HepG2 (cell line): ENCODE measurements around the gene ZNF22. TPM values are rescaled to one million over a fixed set of nuclear protein-coding genes. Genes with fewer than 3 reads are reported as not detected.
A peak's percentile ranks its signal among the peaks of the same experiment; 100 is the strongest.

Experiments
- GABPB1 ChIP-seq: IDR thresholded peaks from 2 replicates; pipeline ENCODE4 v1.6.1; 2016; ENCODE audit warnings: mild to moderate bottlenecking, missing genetic modification reagents, moderate library complexity, missing compliant biosample characterization
- GATAD2A ChIP-seq: IDR thresholded peaks from 2 replicates; pipeline ENCODE4 v1.6.1; 2016
- HIVEP1 ChIP-seq: sonication (generic); formaldehyde crosslinking; IDR thresholded peaks from 2 replicates; pipeline ENCODE4 v1.4.0; 2020; ENCODE audit warnings: mild to moderate bottlenecking, missing genetic modification reagents
- KDM6A ChIP-seq: IDR thresholded peaks from 2 replicates; pipeline ENCODE4 v1.6.1; 2016; ENCODE audit warnings: low read depth
- LCORL ChIP-seq, 2 experiments: fragments of 450-650 bp in 1 of 2; sonication (generic) in 1 of 2; formaldehyde crosslinking in 1 of 2; IDR thresholded peaks; 2 replicates each; pipeline versions ENCODE4 v1.5.0 to v1.6.1; 2017 to 2020; ENCODE audit warnings: antibody characterized with exemption in 1 of 2, missing genetic modification reagents in 1 of 2
- MTF1 ChIP-seq: sonication (generic); formaldehyde crosslinking; IDR thresholded peaks from 2 replicates; pipeline ENCODE4 v1.5.0; 2020; ENCODE audit warnings: missing genetic modification reagents
- NR2F1 ChIP-seq, 2 experiments: fragments of 450-650 bp in 1 of 2; formaldehyde crosslinking in 1 of 2; IDR thresholded peaks; 2 replicates each; pipeline versions ENCODE4 v1.5.0 to v1.6.1; 2016 to 2020; ENCODE audit warnings: mild to moderate bottlenecking in 1 of 2, missing compliant biosample characterization in 1 of 2, missing genetic modification reagents in 1 of 2, moderate library complexity in 1 of 2
- PREB ChIP-seq: sonication (generic); formaldehyde crosslinking; IDR thresholded peaks from 2 replicates; pipeline ENCODE4 v1.4.0; 2020; ENCODE audit warnings: missing genetic modification reagents
- PTBP1 ChIP-seq: fragments of 200-400 bp; formaldehyde crosslinking; IDR thresholded peaks from 2 replicates; pipeline ENCODE4 v1.6.1; 2018; ENCODE audit warnings: low read length, low read depth; ENCODE audit not compliant: poor library complexity, severe bottlenecking
- RFXAP ChIP-seq: sonication (generic); formaldehyde crosslinking; IDR thresholded peaks from 2 replicates; pipeline ENCODE4 v1.4.0; 2020; ENCODE audit warnings: missing genetic modification reagents, borderline replicate concordance
- SPEN ChIP-seq: sonication (generic); formaldehyde crosslinking; IDR thresholded peaks from 2 replicates; pipeline ENCODE4 v1.5.1; 2020; ENCODE audit warnings: low read depth, mild to moderate bottlenecking, missing genetic modification reagents
- STAG1 ChIP-seq: sonication (generic); formaldehyde crosslinking; IDR thresholded peaks from 2 replicates; pipeline ENCODE4 v1.4.0; 2020; ENCODE audit warnings: missing genetic modification reagents
- TEAD3 ChIP-seq: optimal IDR thresholded peaks from 2 replicates; pipeline ENCODE3; 2016; ENCODE audit warnings: borderline replicate concordance
- TOPORS ChIP-seq: sonication (generic); formaldehyde crosslinking; IDR thresholded peaks from 2 replicates; pipeline ENCODE4 v1.8.0; 2023; ENCODE audit warnings: mild to moderate bottlenecking, missing genetic modification reagents
- ZFAT ChIP-seq: sonication (generic); formaldehyde crosslinking; conservative IDR thresholded peaks from 2 replicates; pipeline ENCODE4 v1.8.1; 2023; ENCODE audit warnings: missing genetic modification reagents, inconsistent platforms
- ZFY ChIP-seq: sonication (generic); formaldehyde crosslinking; IDR thresholded peaks from 2 replicates; pipeline ENCODE4 v1.4.0; 2020; ENCODE audit warnings: missing genetic modification reagents
- ZGPAT ChIP-seq: IDR thresholded peaks from 2 replicates; pipeline ENCODE4 v1.6.1; 2016; ENCODE audit warnings: mild to moderate bottlenecking
- ZNF160 ChIP-seq: sonication (generic); formaldehyde crosslinking; IDR thresholded peaks from 2 replicates; pipeline ENCODE4 v1.8.0; 2022; ENCODE audit warnings: mild to moderate bottlenecking, inconsistent platforms, missing genetic modification reagents
- ZNF263 ChIP-seq: sonication (generic); formaldehyde crosslinking; IDR thresholded peaks from 2 replicates; pipeline ENCODE4 v1.4.0; 2020; ENCODE audit warnings: missing genetic modification reagents
- ZNF646 ChIP-seq: sonication (generic); formaldehyde crosslinking; IDR thresholded peaks from 2 replicates; pipeline ENCODE4 v1.9.0; 2021; ENCODE audit warnings: mild to moderate bottlenecking, missing genetic modification reagents
- ZNF766 ChIP-seq: sonication (generic); formaldehyde crosslinking; IDR thresholded peaks from 2 replicates; pipeline ENCODE4 v1.5.0; 2020; ENCODE audit warnings: missing genetic modification reagents, borderline replicate concordance
- polyA plus RNA-seq, 8 experiments: library from polyadenylated mRNA; depleted of rRNA in 3 of 8; stranded (reverse) in 7 of 8; unstranded in 1 of 8; fragments of >200 nt; fragmentation: Illumina TruSeq in 4 of 8; extraction: Trizol in 4 of 8; gene quantifications; 2 replicates each; pipeline versions ENCODE4 v1.2.1 to v1.2.3, GENCODE V29; 2011 to 2016; ENCODE audit warnings: low read depth in 4 of 8, missing spikeins in 1 of 8, mixed read lengths in 1 of 8; ENCODE audit not compliant: insufficient read depth in 1 of 8
- total RNA-seq, 5 experiments: library from RNA; depleted of rRNA; stranded (reverse); fragments of >200 nt; fragmentation: Illumina TruSeq; extraction: Trizol; gene quantifications; 2 replicates each; pipeline ENCODE4 v1.2.3, GENCODE V29; 2016; ENCODE audit warnings: low read depth in 1 of 5

ZNF22 gene
- total and polyA plus RNA-seq, 2 of the 13 experiments (the other 11 are each of a cell fraction or from before 2014, with no cell fraction given), result 0.40 to 1.3 TPM

DNA sequence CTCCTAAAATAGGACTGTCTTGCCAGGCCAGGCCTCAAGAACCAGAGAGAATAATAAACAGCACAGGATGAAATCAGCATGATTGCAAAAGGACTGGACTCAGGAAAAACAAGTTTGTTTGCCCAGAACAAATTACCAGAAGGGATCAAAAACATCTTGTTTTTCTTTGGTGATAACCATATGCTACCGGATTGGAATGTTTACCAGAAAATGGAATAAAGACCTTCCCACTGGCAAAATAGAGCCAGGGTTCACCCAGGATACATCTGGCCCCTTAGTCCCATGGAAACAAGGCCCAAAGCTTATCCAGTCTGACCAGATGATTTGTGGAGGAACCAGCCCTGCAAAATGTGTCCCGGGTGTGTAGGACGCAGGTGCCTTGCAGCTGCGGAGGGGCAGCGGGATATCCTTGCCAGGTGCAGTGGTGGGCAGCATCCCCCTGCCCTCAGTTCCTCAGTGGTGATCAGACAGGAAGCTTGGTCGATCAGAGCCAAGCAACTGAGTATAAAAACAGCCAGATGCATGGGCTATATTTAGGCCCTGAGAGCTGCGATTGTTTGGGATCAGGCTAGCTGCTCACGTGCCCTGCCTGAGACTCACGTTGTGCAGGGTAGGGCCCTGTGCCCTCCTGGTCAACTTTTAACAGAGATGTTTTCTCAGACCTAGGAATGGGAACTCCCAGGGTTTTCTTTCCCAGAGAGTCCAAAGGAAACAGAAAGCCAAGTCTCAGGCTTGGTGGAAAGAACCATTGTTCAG is 4.6 kb upstream of the ZNF22 start (continued):
- TF ChIP-seq PTBP1 (no peak), MTF1 (no peak), KDM6A (CRISPR knock-in tag) (peak; percentile 77), SPEN (CRISPR knock-in tag) (peak; percentile 73; the same call in 1 of the 2 replicates), ZNF646 (CRISPR knock-in tag) (no peak), PREB (CRISPR knock-in tag) (no peak), RFXAP (no peak), ZFAT (no peak), LCORL (IDR thresholded peaks at IDR 0.05) (no peak), LCORL (CRISPR knock-in tag; IDR thresholded peaks at IDR 0.05) (no peak), GABPB1 (CRISPR knock-in tag) (peak; percentile 43; the same call in 1 of the 2 replicates), TOPORS (CRISPR knock-in tag) (peak; percentile 72; the same call in 1 of the 2 replicates), ZFY (CRISPR knock-in tag) (peak; percentile 67), ZNF160 (CRISPR knock-in tag) (no peak), GATAD2A (CRISPR knock-in tag) (peak; percentile 90), TEAD3 (peak; percentile 87), NR2F1 (CRISPR knock-in tag; IDR thresholded peaks at IDR 0.05) (peak; percentile 22 to 47; a peak in 2 of 4 replicates), ZGPAT (CRISPR knock-in tag) (peak; percentile 95), ZNF263 (CRISPR knock-in tag) (no peak), HIVEP1 (CRISPR knock-in tag) (peak; percentile 70; the same call in 1 of the 2 replicates), STAG1 (CRISPR knock-in tag) (no peak; the same call in 1 of the 2 replicates), ZNF766 (no peak)
